ENCODE measurements around the gene ATP4B. TPM values are rescaled to one million over a fixed set of nuclear protein-coding genes. Genes with fewer than 3 reads are reported as not detected.

ATP4B gene
- total RNA-seq, 1 experiment from 2014 or later, result not detected

GRCh38 chr13:113656003-113656588 lies 1.9 kb downstream of the ATP4B start:
- H3K27me3 Mint-ChIP-seq (ENCODE audit: low read depth), result no peaks in the 10 kb centered on the region; the same call in 1 of the 2 replicates
- DNase-seq (ENCODE audit: low spot score), result peak; percentile 6

More at GRCh38 chr13:113656003-113656588, 1.9 kb downstream of the ATP4B start:
- ChIA-PET CTCF (interaction anchor here (1.0 to 1.2 kb wide), 2 partner anchors 35 to 147 kb away, joined by 3 read pairs; no protein-coding TSS in a partner anchor), POLR2A (interaction anchor here (0.6 kb wide), 1 partner anchor 231 kb away, joined by 3 read pairs; no protein-coding TSS in a partner anchor)
- ATAC-seq, result no peak
- Mint-ChIP-seq H3K27ac (no peak overlapping the region), H3K9me3 (peaks cover 6% of the 10 kb centered on the region), H3K4me3 (no peak overlapping the region), H3K4me1 (no peaks in the 10 kb centered on the region), H3K36me3 (no peaks in the 10 kb centered on the region)
- TF ChIP-seq ZNF121 (CRISPR knock-in tag; IDR thresholded peaks at IDR 0.05), result no peak
- no peak for TF ChIP-seq CREM (CRISPR knock-in tag; IDR thresholded peaks at IDR 0.05)
- no peak for TF ChIP-seq STAT6 (CRISPR knock-in tag; conservative IDR thresholded peaks at IDR 0.05; ENCODE audit: low read depth)
- TF ChIP-seq ZNF512 (CRISPR knock-in tag; IDR thresholded peaks at IDR 0.05; ENCODE audit: borderline replicate concordance), result no peak
- TF ChIP-seq CTCF (IDR thresholded peaks at IDR 0.05), result no peak
- TF ChIP-seq PRDM15 (CRISPR knock-in tag; IDR thresholded peaks at IDR 0.05), result no peak
- TF ChIP-seq CREB1 (CRISPR knock-in tag; IDR thresholded peaks at IDR 0.05), result no peak
- no peak for TF ChIP-seq RORB (CRISPR knock-in tag; IDR thresholded peaks at IDR 0.05)
- TF ChIP-seq FOXK1 (CRISPR knock-in tag; IDR thresholded peaks at IDR 0.05), result no peak
- TF ChIP-seq ZNF138 (CRISPR knock-in tag; conservative IDR thresholded peaks at IDR 0.05), result no peak
- TF ChIP-seq ZNF671 (CRISPR knock-in tag; IDR thresholded peaks at IDR 0.05), result no peak
- no peak for TF ChIP-seq FOXP1 (CRISPR knock-in tag; IDR thresholded peaks at IDR 0.05; ENCODE audit: borderline replicate concordance)
- TF ChIP-seq SOX15 (CRISPR knock-in tag; IDR thresholded peaks at IDR 0.05), result no peak
- no peak for TF ChIP-seq PREB (CRISPR knock-in tag; IDR thresholded peaks at IDR 0.05; ENCODE audit: borderline replicate concordance)
- TF ChIP-seq JAZF1 (CRISPR knock-in tag; IDR thresholded peaks at IDR 0.05), result no peak
- TF ChIP-seq AR (CRISPR knock-in tag; IDR thresholded peaks at IDR 0.05), result no peak
- no peak for TF ChIP-seq ZNF425 (CRISPR knock-in tag; conservative IDR thresholded peaks at IDR 0.05)
- no peak for TF ChIP-seq RELA (CRISPR knock-in tag; IDR thresholded peaks at IDR 0.05; ENCODE audit: borderline replicate concordance)
- no peak for TF ChIP-seq GABPB1 (CRISPR knock-in tag; IDR thresholded peaks at IDR 0.05)
- no peak for TF ChIP-seq E2F5 (CRISPR knock-in tag; IDR thresholded peaks at IDR 0.05)

Measured in WTC11 (cell line).